Muscle of leg (tissue), 11 donors: Measurements from ENCODE around the gene PTPN23. TPM values are rescaled to one million over a fixed set of nuclear protein-coding genes. Genes with fewer than 3 reads are reported as not detected.

ENCODE experiments used
- DNase-seq: peaks from one replicate; pipeline ENCODE4 v3.0.0; 2013
- H3K27ac ChIP-seq: one replicate; pipeline ENCODE4 v1.5.1; 2013; ENCODE audit warnings: mild to moderate bottlenecking, low read length, control low read depth
- H3K27me3 ChIP-seq: one replicate; pipeline ENCODE4 v1.6.1; 2013; ENCODE audit warnings: low read length; ENCODE audit not compliant: control insufficient read depth, insufficient read depth
- H3K36me3 ChIP-seq: one replicate; pipeline ENCODE4 v1.6.1; 2013; ENCODE audit warnings: low read length; ENCODE audit not compliant: control insufficient read depth, insufficient read depth
- H3K4me1 ChIP-seq: one replicate; pipeline ENCODE4 v1.6.1; 2013; ENCODE audit warnings: low read length; ENCODE audit not compliant: control insufficient read depth, insufficient read depth
- H3K4me3 ChIP-seq: one replicate; pipeline ENCODE4 v1.5.1; 2013; ENCODE audit warnings: low read length, control low read depth
- H3K9me3 ChIP-seq: replicated peaks from 2 replicates; pipeline ENCODE4 v1.6.1; 2013; ENCODE audit warnings: low read depth, low read length; ENCODE audit not compliant: control insufficient read depth
- WGBS: methylation state at CpG from one replicate; pipeline ENCODE4 v1.1.5; 2013; ENCODE audit warnings: missing lambda C conversion rate; ENCODE audit not compliant: insufficient coverage; 5-methylcytosine and 5-hydroxymethylcytosine counted together
- polyA plus RNA-seq, 8 donors: library from polyadenylated mRNA; unstranded; fragments of 120-200 nt; gene quantifications; one replicate each; pipeline versions ENCODE4 v1.2.1 to v1.2.3, GENCODE V29; 2013; ENCODE audit warnings: inconsistent platforms in 1 of 8, low replicate concordance in 1 of 8; ENCODE audit not compliant: insufficient read length in 8 of 8, insufficient read depth in 1 of 8
- total RNA-seq: library from RNA; stranded (reverse); fragments of 120-200 nt; gene quantifications from one replicate; pipeline ENCODE4 v1.2.4, GENCODE V29; 2013

The PTPN23 gene
- total and polyA plus RNA-seq, 9 donors: 13.7 to 26.7 (median 25.0) TPM

- Histone ChIP-seq H3K36me3 (peaks cover 15% of the 10 kb centered on the region), H3K4me1 (peaks cover 7% of the 10 kb centered on the region), H3K27ac (no peak overlapping the region), H3K27me3 (no peaks in the 10 kb centered on the region), H3K9me3 (no peaks in the 10 kb centered on the region), H3K4me3 (no peak overlapping the region)
- no peak for DNase-seq
- WGBS: 100% methylated on average over 3 of the region's 4 CpGs
Measured at GRCh38 chr3:47385007-47385406, 4.2 kb downstream of the PTPN23 start.

- Histone ChIP-seq H3K27me3 (no peaks in the 10 kb centered on the region), H3K4me3 (no peak overlapping the region), H3K9me3 (no peaks in the 10 kb centered on the region), H3K27ac (no peak overlapping the region), H3K36me3 (peaks cover 16% of the 10 kb centered on the region), H3K4me1 (peaks cover 6% of the 10 kb centered on the region)
- 94% methylated on average over 2 of the region's 2 CpGs for WGBS
- no peak for DNase-seq
Measured at GRCh38 chr3:47385796-47386195, 5.0 kb downstream of the PTPN23 start.

GRCh38 chr3:47392933-47393332 is 12.1 kb downstream of the PTPN23 start:
- DNase-seq: no peak
- 89% methylated on average over 1 of the region's 3 CpGs for WGBS
- Histone ChIP-seq H3K9me3 (no peaks in the 10 kb centered on the region), H3K27ac (no peak overlapping the region), H3K4me3 (no peak overlapping the region), H3K27me3 (no peaks in the 10 kb centered on the region), H3K4me1 (peaks cover 21% of the 10 kb centered on the region), H3K36me3 (peaks cover 25% of the 10 kb centered on the region)

- no peak for DNase-seq
- Histone ChIP-seq H3K36me3 (peaks cover 23% of the 10 kb centered on the region), H3K27me3 (no peaks in the 10 kb centered on the region), H3K4me1 (peaks cover 21% of the 10 kb centered on the region), H3K9me3 (no peaks in the 10 kb centered on the region), H3K4me3 (no peak overlapping the region), H3K27ac (peak overlapping the region; percentile 88)
- WGBS: 44% methylated on average over 4 of the region's 8 CpGs
Measured at GRCh38 chr3:47394140-47394870, 13.5 kb downstream of the PTPN23 start.

GRCh38 chr3:47394881-47395280 is 14.1 kb downstream of the PTPN23 start:
- peak; percentile 44 for DNase-seq
- Histone ChIP-seq H3K27ac (peak overlapping the region; percentile 88), H3K27me3 (no peaks in the 10 kb centered on the region), H3K36me3 (peaks cover 29% of the 10 kb centered on the region), H3K9me3 (no peaks in the 10 kb centered on the region), H3K4me3 (no peak overlapping the region), H3K4me1 (peaks cover 21% of the 10 kb centered on the region)
- 67% methylated on average over 1 of the region's 3 CpGs for WGBS

- no peaks in the 10 kb centered on the region for H3K9me3 ChIP-seq
- H3K36me3 ChIP-seq: peaks cover 33% of the 10 kb centered on the region
- DNase-seq: no peak
- peaks cover 23% of the 10 kb centered on the region for H3K4me1 ChIP-seq
- no peak overlapping the region for H3K4me3 ChIP-seq
- 96% methylated on average over 3 of the region's 7 CpGs for WGBS
- no peak overlapping the region for H3K27ac ChIP-seq
- no peaks in the 10 kb centered on the region for H3K27me3 ChIP-seq
Measured at GRCh38 chr3:47398228-47398627, 17.4 kb downstream of the PTPN23 start.

- H3K27ac ChIP-seq: no peak overlapping the region
- H3K27me3 ChIP-seq: no peaks in the 10 kb centered on the region
- H3K36me3 ChIP-seq: peaks cover 35% of the 10 kb centered on the region
- H3K9me3 ChIP-seq: no peaks in the 10 kb centered on the region
- H3K4me3 ChIP-seq: no peak overlapping the region
- WGBS: 80% methylated on average over 1 of the region's 1 CpG
- no peak for DNase-seq
- H3K4me1 ChIP-seq: peaks cover 21% of the 10 kb centered on the region
Measured at GRCh38 chr3:47399016-47399415, 18.2 kb downstream of the PTPN23 start.

GRCh38 chr3:47399531-47400270 is 18.9 kb downstream of the PTPN23 start:
- Histone ChIP-seq H3K27ac (no peak overlapping the region), H3K4me3 (no peak overlapping the region), H3K27me3 (no peaks in the 10 kb centered on the region), H3K4me1 (peaks cover 15% of the 10 kb centered on the region), H3K36me3 (peaks cover 35% of the 10 kb centered on the region), H3K9me3 (no peaks in the 10 kb centered on the region)
- DNase-seq: no peak
- WGBS: 78% methylated on average over 4 of the region's 9 CpGs

GRCh38 chr3:47404431-47404876 is 23.6 kb downstream of the PTPN23 start:
- Histone ChIP-seq H3K4me3 (no peak overlapping the region), H3K27me3 (no peaks in the 10 kb centered on the region), H3K27ac (no peak overlapping the region), H3K36me3 (peaks cover 54% of the 10 kb centered on the region), H3K4me1 (peaks cover 11% of the 10 kb centered on the region), H3K9me3 (no peaks in the 10 kb centered on the region)
- 62% methylated on average over 7 of the region's 13 CpGs for WGBS
- peak; percentile 42 for DNase-seq

- Histone ChIP-seq H3K36me3 (peaks cover 54% of the 10 kb centered on the region), H3K27me3 (no peaks in the 10 kb centered on the region), H3K9me3 (no peaks in the 10 kb centered on the region), H3K4me1 (peaks cover 11% of the 10 kb centered on the region), H3K4me3 (no peak overlapping the region), H3K27ac (no peak overlapping the region)
- WGBS: 50% methylated on average over 6 of the region's 9 CpGs
- DNase-seq: peak; percentile 33
Measured at GRCh38 chr3:47404955-47405790, 24.4 kb downstream of the PTPN23 start.
